A549 (cell line): ENCODE data around the gene ATP8B4.

ENCODE experiments used
- EHMT2 ChIP-seq: fragments of 200-600 bp; sonication (generic); IDR thresholded peaks from 2 replicates; pipeline ENCODE4 v1.6.1; 2016; ENCODE audit warnings: antibody characterized with exemption, low read depth, mild to moderate bottlenecking, moderate library complexity
- NFE2L2 ChIP-seq: fragments of 150-350 bp; conservative IDR thresholded peaks from 2 replicates; pipeline ENCODE4 v1.6.1; 2014; ENCODE audit warnings: low read length
- PHF8 ChIP-seq: fragments of 200-600 bp; sonication (generic); IDR thresholded peaks from 2 replicates; pipeline ENCODE4 v1.6.1; 2016; ENCODE audit warnings: low read depth, mild to moderate bottlenecking, antibody characterized with exemption, moderate library complexity, borderline replicate concordance
- RNF2 ChIP-seq: fragments of 200-600 bp; sonication (generic); IDR thresholded peaks from 2 replicates; pipeline ENCODE4 v1.6.1; 2016; ENCODE audit warnings: low read depth, mild to moderate bottlenecking, antibody characterized with exemption, moderate library complexity, borderline replicate concordance

DNA sequence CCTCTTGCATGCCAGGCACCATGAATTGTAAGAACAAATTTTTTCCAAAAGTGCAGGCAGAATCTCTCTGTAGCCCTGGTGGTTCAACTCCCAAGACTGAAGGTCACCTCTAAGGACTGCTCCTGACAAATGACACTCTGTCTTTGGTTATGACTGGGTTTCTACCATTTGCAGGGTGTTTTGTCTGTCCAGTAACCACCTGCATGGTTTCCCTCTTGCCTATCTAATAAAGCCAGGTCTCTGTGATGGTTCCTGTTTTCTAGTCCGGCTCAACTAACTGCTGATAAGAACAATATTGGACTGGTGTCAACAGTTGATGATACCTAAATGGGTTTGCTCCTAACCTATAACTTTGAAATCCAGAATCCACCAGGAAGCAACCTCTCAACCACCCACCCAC lies 43.7 kb downstream of the ATP8B4 start:
- no peak for TF ChIP-seq NFE2L2
- TF ChIP-seq PHF8 = no peak
- TF ChIP-seq EHMT2 = no peak
- no peak for TF ChIP-seq RNF2
